ENCODE results near the gene U2AF1L4.

The U2AF1L4 gene

DNA sequence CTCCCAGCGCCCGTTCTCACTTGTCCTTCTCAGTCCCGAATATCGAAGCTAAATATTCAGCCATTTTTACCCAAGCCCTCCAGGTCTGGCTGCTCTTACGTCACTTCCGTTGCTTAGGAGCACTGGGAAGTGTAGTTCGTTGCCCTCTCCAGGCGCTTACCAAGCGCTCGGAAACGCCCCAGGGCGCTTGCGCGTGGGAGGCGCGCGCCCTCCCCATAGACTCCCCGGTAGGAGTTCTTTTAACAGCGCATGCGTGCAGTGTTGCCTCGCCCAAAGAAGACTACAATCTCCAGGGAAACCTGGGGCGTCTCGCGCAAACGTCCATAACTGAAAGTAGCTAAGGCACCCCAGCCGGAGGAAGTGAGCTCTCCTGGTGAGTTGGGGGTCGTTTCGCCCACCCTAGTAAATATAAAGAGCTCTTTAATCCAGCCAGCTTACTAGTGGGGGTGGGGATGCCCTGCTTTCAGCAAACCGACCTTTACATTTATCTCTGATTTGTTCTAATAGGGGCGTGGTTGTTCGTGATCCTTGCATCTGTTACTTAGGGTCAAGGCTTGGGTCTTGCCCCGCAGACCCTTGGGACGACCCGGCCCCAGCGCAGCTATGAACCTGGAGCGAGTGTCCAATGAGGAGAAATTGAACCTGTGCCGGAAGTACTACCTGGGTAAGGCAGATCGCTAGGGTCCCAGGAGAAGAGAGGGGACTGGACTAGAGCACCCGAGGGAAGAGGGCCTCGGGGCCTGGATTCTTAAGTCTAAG is at the start of gene U2AF1L4, which contains the start of gene PSENEN:
TSS of gene U2AF1L4 (minus strand) at position 91 of the 759 bp plus-strand sequence. CDS start at position 64, 27 bp downstream.
TSS of gene PSENEN (plus strand) at position 324 of the 759 bp plus-strand sequence. CDS start at position 604, 280 bp downstream.
- peaks cover 30% of the 10 kb centered on the region for H3K4me1 ChIP-seq (ENCODE audit: insufficient read depth, low read length, poor library complexity, severe bottlenecking)
- peaks cover 22% of the 10 kb centered on the region for H3K79me2 ChIP-seq (ENCODE audit: insufficient read depth, low read length)
- peak within 1 kb of the TSS; percentile 69 for H2AFZ ChIP-seq (ENCODE audit: low read length)
- H3F3A ChIP-seq (ENCODE audit: low read depth) = no peaks in the 10 kb centered on the region
- H3K27me3 ChIP-seq (ENCODE audit: insufficient read depth, low read length, poor library complexity, severe bottlenecking) = no peaks in the 10 kb centered on the region
- TF ChIP-seq, protein P1, sequence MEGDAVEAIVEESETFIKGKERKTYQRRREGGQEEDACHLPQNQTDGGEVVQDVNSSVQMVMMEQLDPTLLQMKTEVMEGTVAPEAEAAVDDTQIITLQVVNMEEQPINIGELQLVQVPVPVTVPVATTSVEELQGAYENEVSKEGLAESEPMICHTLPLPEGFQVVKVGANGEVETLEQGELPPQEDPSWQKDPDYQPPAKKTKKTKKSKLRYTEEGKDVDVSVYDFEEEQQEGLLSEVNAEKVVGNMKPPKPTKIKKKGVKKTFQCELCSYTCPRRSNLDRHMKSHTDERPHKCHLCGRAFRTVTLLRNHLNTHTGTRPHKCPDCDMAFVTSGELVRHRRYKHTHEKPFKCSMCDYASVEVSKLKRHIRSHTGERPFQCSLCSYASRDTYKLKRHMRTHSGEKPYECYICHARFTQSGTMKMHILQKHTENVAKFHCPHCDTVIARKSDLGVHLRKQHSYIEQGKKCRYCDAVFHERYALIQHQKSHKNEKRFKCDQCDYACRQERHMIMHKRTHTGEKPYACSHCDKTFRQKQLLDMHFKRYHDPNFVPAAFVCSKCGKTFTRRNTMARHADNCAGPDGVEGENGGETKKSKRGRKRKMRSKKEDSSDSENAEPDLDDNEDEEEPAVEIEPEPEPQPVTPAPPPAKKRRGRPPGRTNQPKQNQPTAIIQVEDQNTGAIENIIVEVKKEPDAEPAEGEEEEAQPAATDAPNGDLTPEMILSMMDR (conservative IDR thresholded peaks at IDR 0.05; ENCODE audit: low read length) = no peak
- no peak for TF ChIP-seq EZH2phosphoT487 (IDR thresholded peaks at IDR 0.05; ENCODE audit: borderline replicate concordance)
- peak within 1 kb of the TSS; percentile 92 for H3K9ac ChIP-seq (ENCODE audit: low read depth, low read length, poor library complexity, severe bottlenecking)
- H4K20me1 ChIP-seq (ENCODE audit: insufficient read depth, low read length, poor library complexity, severe bottlenecking) = no peaks in the 10 kb centered on the region
- H3K4me2 ChIP-seq (ENCODE audit: low read depth, low read length, poor library complexity, severe bottlenecking) = peak within 1 kb of the TSS; percentile 93
- no peaks in the 10 kb centered on the region for H3K9me3 ChIP-seq (ENCODE audit: insufficient read depth, low read depth, low read length)
- H3K9me2 ChIP-seq (replicated peaks; ENCODE audit: low read depth, low read length) = no peaks in the 10 kb centered on the region
- no peaks in the 10 kb centered on the region for H3K36me3 ChIP-seq (ENCODE audit: insufficient read depth, low read length)
- peak within 1 kb of the TSS; percentile 85 for H3K4me3 ChIP-seq (ENCODE audit: low read length, poor library complexity, severe bottlenecking)

GRCh38 chr19:35793381-35794165 is 48.4 kb upstream of the U2AF1L4 start:
- TF ChIP-seq, protein P1 (conservative IDR thresholded peaks at IDR 0.05; ENCODE audit: low read length) = no peak
- no peak for TF ChIP-seq EZH2phosphoT487 (IDR thresholded peaks at IDR 0.05; ENCODE audit: borderline replicate concordance)
- no peaks in the 10 kb centered on the region for H3K79me2 ChIP-seq (ENCODE audit: insufficient read depth, low read length)
- no peaks in the 10 kb centered on the region for H3K9me2 ChIP-seq (replicated peaks; ENCODE audit: low read depth, low read length)
- no peak overlapping the region for H2AFZ ChIP-seq (ENCODE audit: low read length)
- H3K36me3 ChIP-seq (ENCODE audit: insufficient read depth, low read length) = no peaks in the 10 kb centered on the region
- H3K4me2 ChIP-seq (ENCODE audit: low read depth, low read length, poor library complexity, severe bottlenecking) = no peak overlapping the region
- no peaks in the 10 kb centered on the region for H3K27me3 ChIP-seq (ENCODE audit: insufficient read depth, low read length, poor library complexity, severe bottlenecking)
- H3K9me3 ChIP-seq (ENCODE audit: insufficient read depth, low read depth, low read length) = no peaks in the 10 kb centered on the region
- no peak overlapping the region for H3K4me3 ChIP-seq (ENCODE audit: low read length, poor library complexity, severe bottlenecking)
- H3K9ac ChIP-seq (ENCODE audit: low read depth, low read length, poor library complexity, severe bottlenecking) = no peak overlapping the region
- no peaks in the 10 kb centered on the region for H4K20me1 ChIP-seq (ENCODE audit: insufficient read depth, low read length, poor library complexity, severe bottlenecking)
- H3F3A ChIP-seq (ENCODE audit: low read depth) = no peaks in the 10 kb centered on the region
- no peaks in the 10 kb centered on the region for H3K4me1 ChIP-seq (ENCODE audit: insufficient read depth, low read length, poor library complexity, severe bottlenecking)

- Histone ChIP-seq H4K20me1 (ENCODE audit: insufficient read depth, low read length, poor library complexity, severe bottlenecking) (peaks cover 2% of the 10 kb centered on the region), H2AFZ (ENCODE audit: low read length) (no peak overlapping the region), H3K27me3 (ENCODE audit: insufficient read depth, low read length, poor library complexity, severe bottlenecking) (no peaks in the 10 kb centered on the region), H3K79me2 (ENCODE audit: insufficient read depth, low read length) (no peaks in the 10 kb centered on the region), H3K4me2 (ENCODE audit: low read depth, low read length, poor library complexity, severe bottlenecking) (no peak overlapping the region), H3K9me3 (ENCODE audit: insufficient read depth, low read depth, low read length) (no peaks in the 10 kb centered on the region), H3K4me3 (ENCODE audit: low read length, poor library complexity, severe bottlenecking) (no peak overlapping the region), H3K36me3 (ENCODE audit: insufficient read depth, low read length) (no peaks in the 10 kb centered on the region), H3K9ac (ENCODE audit: low read depth, low read length, poor library complexity, severe bottlenecking) (no peak overlapping the region), H3K9me2 (replicated peaks; ENCODE audit: low read depth, low read length) (no peaks in the 10 kb centered on the region), H3F3A (ENCODE audit: low read depth) (no peaks in the 10 kb centered on the region), H3K4me1 (ENCODE audit: insufficient read depth, low read length, poor library complexity, severe bottlenecking) (no peaks in the 10 kb centered on the region)
- TF ChIP-seq EZH2phosphoT487 (IDR thresholded peaks at IDR 0.05; ENCODE audit: borderline replicate concordance) = no peak
- TF ChIP-seq, protein P1 (conservative IDR thresholded peaks at IDR 0.05; ENCODE audit: low read length) = no peak
These were observed 47.7 kb upstream of the U2AF1L4 start for GRCh38 chr19:35792888-35793287.

Data from Loucy (cell line).